ENCODE data around the gene ARHGAP24. TPM values are rescaled to one million over a fixed set of nuclear protein-coding genes. Genes with fewer than 3 reads are reported as not detected.
"Not testable (repeated sequence)": the region's sequence is repeated elsewhere in the genome, so short reads cannot be mapped to it uniquely, and the experiment has no call there.

Gene ARHGAP24
- total RNA-seq, 1 donor: 52.5 TPM

DNA sequence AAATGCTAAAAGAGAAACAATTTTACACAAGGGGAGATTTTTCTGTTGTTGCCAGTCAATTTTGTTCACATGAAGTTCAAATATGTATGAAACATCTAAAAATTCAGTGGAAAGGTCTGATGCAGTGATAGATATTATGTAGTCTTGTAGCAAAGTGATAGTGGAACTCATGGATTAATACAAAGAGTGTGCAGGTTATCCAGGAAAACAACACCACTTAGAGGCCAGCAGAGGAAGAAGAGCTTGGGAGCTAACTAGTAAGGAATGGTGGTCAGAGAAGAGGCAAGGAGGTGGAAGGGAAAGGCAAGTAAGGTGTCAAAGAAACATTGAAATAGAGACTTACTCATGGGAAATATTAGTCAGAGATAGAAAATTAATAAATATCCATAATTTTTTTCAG lies 489.3 kb downstream of the ARHGAP24 start:
- TF ChIP-seq, protein P1, sequence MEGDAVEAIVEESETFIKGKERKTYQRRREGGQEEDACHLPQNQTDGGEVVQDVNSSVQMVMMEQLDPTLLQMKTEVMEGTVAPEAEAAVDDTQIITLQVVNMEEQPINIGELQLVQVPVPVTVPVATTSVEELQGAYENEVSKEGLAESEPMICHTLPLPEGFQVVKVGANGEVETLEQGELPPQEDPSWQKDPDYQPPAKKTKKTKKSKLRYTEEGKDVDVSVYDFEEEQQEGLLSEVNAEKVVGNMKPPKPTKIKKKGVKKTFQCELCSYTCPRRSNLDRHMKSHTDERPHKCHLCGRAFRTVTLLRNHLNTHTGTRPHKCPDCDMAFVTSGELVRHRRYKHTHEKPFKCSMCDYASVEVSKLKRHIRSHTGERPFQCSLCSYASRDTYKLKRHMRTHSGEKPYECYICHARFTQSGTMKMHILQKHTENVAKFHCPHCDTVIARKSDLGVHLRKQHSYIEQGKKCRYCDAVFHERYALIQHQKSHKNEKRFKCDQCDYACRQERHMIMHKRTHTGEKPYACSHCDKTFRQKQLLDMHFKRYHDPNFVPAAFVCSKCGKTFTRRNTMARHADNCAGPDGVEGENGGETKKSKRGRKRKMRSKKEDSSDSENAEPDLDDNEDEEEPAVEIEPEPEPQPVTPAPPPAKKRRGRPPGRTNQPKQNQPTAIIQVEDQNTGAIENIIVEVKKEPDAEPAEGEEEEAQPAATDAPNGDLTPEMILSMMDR (IDR thresholded peaks at IDR 0.05; ENCODE audit: extremely low read depth, low read depth, low read length): peak; percentile 32
- Histone ChIP-seq H4K20me1 (ENCODE audit: insufficient read depth, low read length) (no peaks in the 10 kb centered on the region), H2AFZ (ENCODE audit: low read length) (no peak overlapping the region), H3K79me2 (ENCODE audit: insufficient read depth, low read length) (no peaks in the 10 kb centered on the region), H3K9me3 (ENCODE audit: low read depth, low read length) (no peaks in the 10 kb centered on the region), H3K36me3 (ENCODE audit: insufficient read depth, low read length) (no peaks in the 10 kb centered on the region), H3K27me3 (ENCODE audit: insufficient read depth, low read length) (no peaks in the 10 kb centered on the region), H3K4me1 (ENCODE audit: insufficient read depth, low read length) (peaks cover 26% of the 10 kb centered on the region), H3K27ac (ENCODE audit: low read depth, low read length) (no peak overlapping the region), H3K4me3 (ENCODE audit: insufficient read depth, low read length) (no peak overlapping the region), H3K4me2 (ENCODE audit: insufficient read depth, low read length) (no peak overlapping the region)
- no peak for DNase-seq (ENCODE audit: insufficient read length, low spot score, missing footprints)

DNA sequence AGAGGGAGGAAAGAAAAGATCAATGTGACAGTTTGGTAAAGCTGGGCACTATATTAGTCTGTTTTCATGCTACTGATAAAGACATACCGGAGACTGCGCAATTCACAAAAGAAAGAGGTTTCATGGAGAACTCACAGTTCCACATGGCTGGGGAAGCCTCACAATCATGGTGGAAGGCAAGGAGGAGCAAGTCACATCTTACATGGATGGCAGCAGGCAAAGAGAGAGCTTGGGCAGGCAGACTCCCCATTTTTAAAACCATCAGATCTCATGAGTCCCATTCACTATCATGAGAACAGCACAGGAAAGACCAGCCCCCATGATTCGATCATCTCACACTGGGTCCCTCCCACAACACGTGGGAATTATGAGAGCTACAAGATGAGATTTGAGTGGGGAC lies 490.1 kb downstream of the ARHGAP24 start:
- not testable (repeated sequence) for H3K4me2 ChIP-seq (ENCODE audit: insufficient read depth, low read length); H3K27me3 ChIP-seq (ENCODE audit: insufficient read depth, low read length); H4K20me1 ChIP-seq (ENCODE audit: insufficient read depth, low read length); DNase-seq (ENCODE audit: insufficient read length, low spot score, missing footprints); H3K9me3 ChIP-seq (ENCODE audit: low read depth, low read length); H3K27ac ChIP-seq (ENCODE audit: low read depth, low read length); H2AFZ ChIP-seq (ENCODE audit: low read length); H3K4me3 ChIP-seq (ENCODE audit: insufficient read depth, low read length); H3K79me2 ChIP-seq (ENCODE audit: insufficient read depth, low read length); H3K36me3 ChIP-seq (ENCODE audit: insufficient read depth, low read length)
- peaks cover 33% of the 10 kb centered on the region for H3K4me1 ChIP-seq (ENCODE audit: insufficient read depth, low read length)

DNA sequence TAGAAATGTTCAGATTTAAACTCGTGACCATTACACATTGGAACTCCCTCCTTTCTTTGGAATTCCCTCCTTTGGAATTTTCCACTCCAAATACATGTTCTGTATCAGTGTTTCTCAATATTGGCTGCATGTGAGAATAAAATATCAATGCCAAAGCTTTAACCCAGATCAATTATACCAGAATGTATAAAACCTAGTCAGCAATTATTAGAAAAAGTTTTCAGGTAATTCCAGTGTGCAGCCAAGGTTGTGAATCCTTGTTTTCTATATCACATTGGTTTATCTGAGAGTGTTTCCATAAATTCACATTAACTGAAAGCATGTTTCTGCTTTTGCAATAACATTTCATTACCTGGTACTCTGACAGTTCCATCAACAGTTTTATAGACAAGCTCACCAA lies 490.6 kb downstream of the ARHGAP24 start:
- Histone ChIP-seq H3K4me1 (ENCODE audit: insufficient read depth, low read length) (peaks cover 38% of the 10 kb centered on the region), H3K27me3 (ENCODE audit: insufficient read depth, low read length) (no peaks in the 10 kb centered on the region), H3K27ac (ENCODE audit: low read depth, low read length) (no peak overlapping the region), H3K79me2 (ENCODE audit: insufficient read depth, low read length) (no peaks in the 10 kb centered on the region), H4K20me1 (ENCODE audit: insufficient read depth, low read length) (no peaks in the 10 kb centered on the region), H3K4me2 (ENCODE audit: insufficient read depth, low read length) (no peak overlapping the region), H3K36me3 (ENCODE audit: insufficient read depth, low read length) (no peaks in the 10 kb centered on the region), H3K9me3 (ENCODE audit: low read depth, low read length) (no peaks in the 10 kb centered on the region), H3K4me3 (ENCODE audit: insufficient read depth, low read length) (no peak overlapping the region), H2AFZ (ENCODE audit: low read length) (no peak overlapping the region)
- TF ChIP-seq, protein P1 (IDR thresholded peaks at IDR 0.05; ENCODE audit: extremely low read depth, low read depth, low read length): no peak
- no peak for DNase-seq (ENCODE audit: insufficient read length, low spot score, missing footprints)

DNA sequence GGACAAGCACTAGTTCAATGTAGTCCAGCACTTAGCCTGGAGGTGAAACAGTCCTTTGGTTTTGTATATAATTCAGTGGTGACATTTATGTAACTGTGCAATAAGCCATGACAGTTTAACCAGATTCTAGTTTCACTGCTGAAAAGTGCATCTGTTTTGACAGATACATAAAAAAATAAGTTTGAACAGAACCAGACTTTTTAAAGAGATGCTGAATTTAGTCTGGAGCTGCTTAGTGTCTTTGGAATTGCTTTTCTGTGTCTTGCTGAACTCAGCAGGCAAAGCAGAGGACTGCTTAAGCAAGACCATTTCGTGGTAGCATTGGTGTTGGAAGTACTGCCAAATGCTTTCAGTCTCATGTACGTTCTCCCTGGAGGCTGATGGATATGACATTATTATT lies 491.4 kb downstream of the ARHGAP24 start:
- Histone ChIP-seq H4K20me1 (ENCODE audit: insufficient read depth, low read length) (no peaks in the 10 kb centered on the region), H3K4me3 (ENCODE audit: insufficient read depth, low read length) (no peak overlapping the region), H3K79me2 (ENCODE audit: insufficient read depth, low read length) (no peaks in the 10 kb centered on the region), H3K4me2 (ENCODE audit: insufficient read depth, low read length) (no peak overlapping the region), H3K27ac (ENCODE audit: low read depth, low read length) (no peak overlapping the region), H3K9me3 (ENCODE audit: low read depth, low read length) (no peaks in the 10 kb centered on the region), H3K36me3 (ENCODE audit: insufficient read depth, low read length) (no peaks in the 10 kb centered on the region), H2AFZ (ENCODE audit: low read length) (no peak overlapping the region), H3K27me3 (ENCODE audit: insufficient read depth, low read length) (no peaks in the 10 kb centered on the region), H3K4me1 (ENCODE audit: insufficient read depth, low read length) (peaks cover 42% of the 10 kb centered on the region)
- TF ChIP-seq, protein P1 (IDR thresholded peaks at IDR 0.05; ENCODE audit: extremely low read depth, low read depth, low read length): no peak
- DNase-seq (ENCODE audit: insufficient read length, low spot score, missing footprints): no peak
